ENCODE data around the gene COL4A2. TPM values are rescaled to one million over a fixed set of nuclear protein-coding genes. Genes with fewer than 3 reads are reported as not detected.
A peak's percentile ranks its signal among the peaks of the same experiment; 100 is the strongest.

The COL4A2 gene
- total and polyA plus RNA-seq, 2 experiments from 2014 or later = 146 to 455 TPM

DNA sequence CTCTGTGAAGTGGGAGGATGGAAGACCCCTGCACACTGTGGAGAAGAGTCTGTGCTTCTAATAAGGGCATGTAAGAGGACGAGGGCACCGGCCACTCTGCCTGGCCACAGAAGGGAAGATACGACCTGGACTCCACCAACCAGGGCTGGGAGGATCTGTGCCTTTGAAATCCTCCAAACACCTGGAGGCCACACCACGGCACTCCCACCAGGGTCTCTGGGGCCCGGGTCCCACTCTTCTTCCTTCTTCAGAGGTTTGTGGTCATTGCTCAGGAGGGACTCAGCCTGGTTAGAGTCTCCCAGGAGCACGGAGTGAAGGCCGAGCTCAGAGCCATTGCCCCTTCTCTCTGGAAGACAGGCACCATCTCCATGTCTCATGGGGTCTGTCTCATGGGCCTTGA is 212.4 kb downstream of the COL4A2 start:
- WGBS, 2 experiments (ENCODE audit: low coverage in 1 of 2, low lambda C conversion rate in 2 of 2, missing lambda C conversion rate in 2 of 2) = 91% methylated on average over 7 of the region's 7 CpGs
- Histone ChIP-seq H3K36me3 (ENCODE audit: low read depth) (no peaks in the 10 kb centered on the region), H3K9me3 (ENCODE audit: low read depth) (no peaks in the 10 kb centered on the region)

DNA sequence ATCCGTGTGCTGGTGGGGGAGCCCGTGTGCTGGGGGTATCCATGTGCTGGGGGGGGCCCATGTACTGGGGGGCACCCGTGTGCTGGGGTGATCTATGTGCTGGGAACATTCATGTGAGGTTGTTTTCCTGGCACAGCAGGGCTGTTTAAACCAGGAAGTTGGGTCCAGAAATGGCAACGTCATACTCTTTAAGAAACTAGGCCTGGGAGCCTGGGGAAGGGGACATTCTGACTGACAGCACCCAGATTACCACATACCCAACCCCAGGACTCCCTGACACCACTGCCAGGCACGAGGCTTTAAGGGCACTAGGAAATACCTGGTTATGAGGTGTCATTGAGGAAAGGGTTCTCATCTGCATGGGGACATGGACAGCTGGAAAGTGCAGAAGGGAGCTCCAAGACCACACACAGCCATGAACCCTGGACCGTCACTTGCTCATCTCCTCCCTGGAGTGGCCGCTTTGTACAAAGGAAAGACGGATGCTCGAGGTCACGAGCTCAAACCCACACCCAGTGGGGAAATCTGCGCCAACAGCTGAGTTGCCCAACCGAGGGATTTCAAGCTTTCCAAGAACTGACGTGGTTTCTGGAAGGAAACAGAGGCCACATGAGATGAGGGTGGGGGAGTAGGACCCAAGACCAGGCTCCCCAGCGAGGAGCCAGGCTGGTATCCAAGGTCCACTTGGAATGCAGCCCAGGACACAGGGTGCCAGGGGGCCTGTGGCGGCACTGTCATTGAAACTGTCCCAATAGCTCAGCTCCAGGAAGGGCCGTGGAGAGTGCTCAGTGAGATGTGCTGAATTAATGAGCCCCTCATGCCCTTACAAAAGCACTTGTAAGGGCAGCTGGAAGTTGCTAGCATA is 213.6 kb downstream of the COL4A2 start:
- no peak overlapping the region for H2AFZ ChIP-seq
- H3K9me3 ChIP-seq (ENCODE audit: low read depth) = no peaks in the 10 kb centered on the region
- in situ Hi-C loops (cut with MboI) = no loop called here
- no peaks in the 10 kb centered on the region for H3K36me3 ChIP-seq (ENCODE audit: low read depth)
- H3F3A ChIP-seq (ENCODE audit: insufficient read depth) = no peaks in the 10 kb centered on the region; the same call in 1 of the 2 replicates
- H3K4me1 ChIP-seq (ENCODE audit: insufficient read depth) = peaks cover 10% of the 10 kb centered on the region
- no peak overlapping the region for H3K9ac ChIP-seq
- no peak for TF ChIP-seq EZH2 (IDR thresholded peaks at IDR 0.05; ENCODE audit: insufficient read depth, poor library complexity, severe bottlenecking)
- no peak for TF ChIP-seq EZH2phosphoT487 (IDR thresholded peaks at IDR 0.05; ENCODE audit: insufficient read depth, low read depth)
- WGBS, 2 experiments (ENCODE audit: low coverage in 1 of 2, low lambda C conversion rate in 2 of 2, missing lambda C conversion rate in 2 of 2) = 12 to 19% methylated on average over 14 to 16 of the region's 16 CpGs
- no peak overlapping the region for H3K4me2 ChIP-seq (ENCODE audit: unreplicated experiment)
- no peaks in the 10 kb centered on the region for H3K79me2 ChIP-seq (ENCODE audit: insufficient read depth)
- H4K20me1 ChIP-seq (ENCODE audit: insufficient read depth) = no peaks in the 10 kb centered on the region
- no peaks in the 10 kb centered on the region for H3K9me2 ChIP-seq (ENCODE audit: insufficient read depth)
- no peak overlapping the region for H3K4me3 ChIP-seq
- 0 out of 2 replicates have a peak overlapping the region, but pooled peaks have one; percentile 11 for H3K27ac ChIP-seq
- no peaks in the 10 kb centered on the region for H3K27me3 ChIP-seq (replicated peaks; ENCODE audit: insufficient read depth)
- DNase-seq = peak; percentile 85

More for the DNA sequence above, 212.4 kb downstream of the COL4A2 start:
- Histone ChIP-seq H2AFZ (no peak overlapping the region), H3K4me1 (ENCODE audit: insufficient read depth) (peaks cover 10% of the 10 kb centered on the region), H3F3A (ENCODE audit: insufficient read depth) (no peaks in the 10 kb centered on the region; the same call in 1 of the 2 replicates), H3K9ac (no peak overlapping the region), H3K4me3 (no peak overlapping the region), H3K4me2 (ENCODE audit: unreplicated experiment) (no peak overlapping the region), H3K27me3 (replicated peaks; ENCODE audit: insufficient read depth) (no peaks in the 10 kb centered on the region), H4K20me1 (ENCODE audit: insufficient read depth) (no peaks in the 10 kb centered on the region), H3K9me2 (ENCODE audit: insufficient read depth) (no peaks in the 10 kb centered on the region), H3K79me2 (ENCODE audit: insufficient read depth) (no peaks in the 10 kb centered on the region), H3K27ac (no peak overlapping the region)
- TF ChIP-seq EZH2phosphoT487 (IDR thresholded peaks at IDR 0.05; ENCODE audit: insufficient read depth, low read depth) (no peak), EZH2 (IDR thresholded peaks at IDR 0.05; ENCODE audit: insufficient read depth, poor library complexity, severe bottlenecking) (no peak)
- in situ Hi-C loops (cut with MboI) = no loop called here
- no peak for DNase-seq

DNA sequence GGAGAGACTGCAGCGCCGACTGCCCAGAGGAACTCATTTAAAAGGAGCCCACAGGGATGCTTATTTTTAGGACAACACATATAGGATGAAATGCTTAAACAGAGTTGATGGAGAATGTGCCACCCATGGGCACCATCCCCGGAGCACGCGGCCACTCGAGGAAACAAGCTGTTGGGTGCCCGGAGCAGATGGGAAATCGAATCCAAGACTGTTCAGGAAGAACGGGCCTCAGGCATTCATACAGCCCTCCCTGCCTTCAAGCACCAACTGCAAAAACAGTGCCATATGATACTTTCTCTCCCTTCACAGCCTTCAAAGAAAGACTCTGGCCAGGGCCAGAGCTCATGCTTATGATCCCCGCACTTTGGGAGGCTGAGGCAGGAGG is 214.2 kb downstream of the COL4A2 start:
- H3K9ac ChIP-seq = no peak overlapping the region
- no peaks in the 10 kb centered on the region; the same call in 1 of the 2 replicates for H3F3A ChIP-seq (ENCODE audit: insufficient read depth)
- H3K27ac ChIP-seq = 0 out of 2 replicates have a peak overlapping the region, but pooled peaks have one; percentile 11
- no peaks in the 10 kb centered on the region for H3K9me2 ChIP-seq (ENCODE audit: insufficient read depth)
- in situ Hi-C loops (cut with MboI) = no loop called here
- no peaks in the 10 kb centered on the region for H3K27me3 ChIP-seq (replicated peaks; ENCODE audit: insufficient read depth)
- no peak overlapping the region for H3K4me2 ChIP-seq (ENCODE audit: unreplicated experiment)
- H3K9me3 ChIP-seq (ENCODE audit: low read depth) = no peaks in the 10 kb centered on the region
- 19 to 23% methylated on average over 10 of the region's 10 CpGs for WGBS, 2 experiments (ENCODE audit: low coverage in 1 of 2, low lambda C conversion rate in 2 of 2, missing lambda C conversion rate in 2 of 2)
- no peaks in the 10 kb centered on the region for H4K20me1 ChIP-seq (ENCODE audit: insufficient read depth)
- no peaks in the 10 kb centered on the region for H3K36me3 ChIP-seq (ENCODE audit: low read depth)
- no peaks in the 10 kb centered on the region for H3K79me2 ChIP-seq (ENCODE audit: insufficient read depth)
- H3K4me1 ChIP-seq (ENCODE audit: insufficient read depth) = peaks cover 10% of the 10 kb centered on the region
- peak; percentile 19 for DNase-seq
- no peak overlapping the region for H2AFZ ChIP-seq
- H3K4me3 ChIP-seq = no peak overlapping the region
- TF ChIP-seq EZH2phosphoT487 (IDR thresholded peaks at IDR 0.05; ENCODE audit: insufficient read depth, low read depth) = no peak
- no peak for TF ChIP-seq EZH2 (IDR thresholded peaks at IDR 0.05; ENCODE audit: insufficient read depth, poor library complexity, severe bottlenecking)

DNA sequence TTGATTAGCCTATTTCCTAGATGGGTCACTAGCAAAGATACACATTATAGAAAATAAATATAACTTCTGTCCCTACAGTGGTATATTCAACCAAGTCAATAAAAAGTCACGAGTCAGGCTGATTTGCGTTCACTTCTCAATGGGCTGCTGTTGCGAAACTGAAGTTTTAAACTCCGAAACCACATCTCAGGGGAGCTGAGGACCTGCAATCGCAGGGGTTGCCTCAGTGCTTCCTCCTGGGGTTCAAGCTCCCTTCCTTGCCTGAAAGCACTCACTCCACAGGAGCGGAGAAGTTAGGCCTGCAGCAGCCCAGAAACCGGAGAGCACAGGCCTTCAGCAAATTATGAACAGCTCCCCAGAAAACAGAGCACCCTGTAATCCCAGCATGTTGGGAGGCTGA is 214.9 kb downstream of the COL4A2 start:
- Histone ChIP-seq H3K9me3 (ENCODE audit: low read depth) (no peaks in the 10 kb centered on the region), H3K4me1 (ENCODE audit: insufficient read depth) (peaks cover 10% of the 10 kb centered on the region), H3K9me2 (ENCODE audit: insufficient read depth) (no peaks in the 10 kb centered on the region), H4K20me1 (ENCODE audit: insufficient read depth) (no peaks in the 10 kb centered on the region), H3K79me2 (ENCODE audit: insufficient read depth) (no peaks in the 10 kb centered on the region), H3K9ac (no peak overlapping the region), H3K36me3 (ENCODE audit: low read depth) (no peaks in the 10 kb centered on the region), H2AFZ (no peak overlapping the region), H3K4me3 (no peak overlapping the region), H3K27me3 (replicated peaks; ENCODE audit: insufficient read depth) (no peaks in the 10 kb centered on the region), H3K27ac (no peak overlapping the region), H3F3A (ENCODE audit: insufficient read depth) (no peaks in the 10 kb centered on the region; the same call in 1 of the 2 replicates), H3K4me2 (ENCODE audit: unreplicated experiment) (no peak overlapping the region)
- TF ChIP-seq EZH2 (IDR thresholded peaks at IDR 0.05; ENCODE audit: insufficient read depth, poor library complexity, severe bottlenecking) (no peak), EZH2phosphoT487 (IDR thresholded peaks at IDR 0.05; ENCODE audit: insufficient read depth, low read depth) (no peak)
- WGBS, 2 experiments (ENCODE audit: low coverage in 1 of 2, low lambda C conversion rate in 2 of 2, missing lambda C conversion rate in 2 of 2) = 91 to 92% methylated on average over 7 of the region's 7 CpGs
- in situ Hi-C loops (cut with MboI) = no loop called here
- no peak for DNase-seq
